H1 (cell line): Measurements from ENCODE around the gene CRTAC1. TPM values are rescaled to one million over a fixed set of nuclear protein-coding genes. Genes with fewer than 3 reads are reported as not detected.

ENCODE experiments used
- CTCF ChIA-PET: fragments of 300-600 bp; sonication (Branson Sonifier 250); formaldehyde crosslinking; loops from one replicate; lab custom pipeline; 2021; ENCODE audit not compliant: partially characterized antibody; lab: Charles Lee
- POLR2A ChIA-PET: fragments of 300-600 bp; sonication (Branson Sonifier 250); formaldehyde crosslinking; loops from one replicate; lab custom pipeline; 2021; ENCODE audit warnings: inconsistent platforms; ENCODE audit not compliant: partially characterized antibody; lab: Charles Lee
- DNase-seq, 2 experiments: peaks; one replicate each; pipeline versions ENCODE4 v3.0.0 to v3.0.0-alpha.2; 2010 to 2022; ENCODE audit warnings: low spot score in 2 of 2, low read depth in 1 of 2, mixed read lengths in 1 of 2
- FAIRE-seq: peaks from 2 replicates; lab custom pipeline; 2011; peaks lifted over from hg19 to GRCh38; lab: Jason Lieb, UNC
- H2AFZ ChIP-seq: 2 replicates; pipeline ENCODE4 v1.8.1; 2012; ENCODE audit warnings: low read length, inconsistent platforms
- H2AK5ac ChIP-seq: 2 replicates; pipeline ENCODE4 v1.6.1; 2013; ENCODE audit warnings: low read depth, low read length
- H2BK120ac ChIP-seq: replicated peaks from 2 replicates; pipeline ENCODE3; 2013; ENCODE audit warnings: low read depth, low read length, inconsistent platforms
- H2BK12ac ChIP-seq: 2 replicates; pipeline ENCODE4 v1.6.1; 2013; ENCODE audit warnings: low read depth, low read length
- H2BK15ac ChIP-seq: 2 replicates; pipeline ENCODE4 v1.6.1; 2013; ENCODE audit warnings: low read length
- H2BK20ac ChIP-seq: 2 replicates; pipeline ENCODE4 v1.6.1; 2013; ENCODE audit warnings: low read length
- H2BK5ac ChIP-seq: 2 replicates; pipeline ENCODE4 v1.6.1; 2013; ENCODE audit warnings: low read depth, low read length
- H3K14ac ChIP-seq: 2 replicates; pipeline ENCODE4 v1.6.1; 2013; ENCODE audit warnings: inconsistent platforms; ENCODE audit not compliant: insufficient read length
- H3K18ac ChIP-seq: 2 replicates; pipeline ENCODE4 v1.6.1; 2013; ENCODE audit warnings: low read length; ENCODE audit errors: extremely low read depth
- H3K23ac ChIP-seq: 2 replicates; pipeline ENCODE4 v1.6.1; 2013; ENCODE audit warnings: inconsistent platforms; ENCODE audit not compliant: insufficient read length
- H3K23me2 ChIP-seq: 2 replicates; pipeline ENCODE4 v1.6.1; 2013; ENCODE audit warnings: low read depth, low read length
- H3K27ac ChIP-seq: 2 replicates; pipeline ENCODE4 v1.6.1; 2011; ENCODE audit warnings: low read depth, low read length, inconsistent platforms
- H3K27me3 ChIP-seq, 4 experiments: replicated peaks in 1 of 4; 1 replicate in 1 of 4; 2 replicates in 3 of 4; pipeline versions ENCODE4 v1.6.1 to v1.8.1; 2011 to 2013; ENCODE audit warnings: low read length in 3 of 4, mild to moderate bottlenecking in 3 of 4, inconsistent platforms in 2 of 4, mixed read lengths in 2 of 4, moderate library complexity in 1 of 4; ENCODE audit not compliant: control insufficient read depth in 3 of 4, insufficient read depth in 3 of 4; ENCODE audit errors: extremely low read depth in 1 of 4
- H3K36me3 ChIP-seq, 4 experiments: 2 replicates each; pipeline versions ENCODE4 v1.6.1 to v1.8.1; 2011 to 2013; ENCODE audit warnings: mild to moderate bottlenecking in 4 of 4, low read length in 3 of 4, moderate library complexity in 2 of 4, control low read depth in 1 of 4, inconsistent platforms in 1 of 4; ENCODE audit not compliant: insufficient read depth in 4 of 4, control insufficient read depth in 2 of 4
- H3K4ac ChIP-seq: replicated peaks from 2 replicates; pipeline ENCODE3; 2013; ENCODE audit warnings: low read length, low read depth, mixed read lengths, inconsistent platforms; ENCODE audit not compliant: insufficient read length
- H3K4me1 ChIP-seq, 4 experiments: replicated peaks in 1 of 4; 1 replicate in 1 of 4; 2 replicates in 3 of 4; pipeline versions ENCODE4 v1.6.1 to v1.8.1; 2011 to 2013; ENCODE audit warnings: low read length in 3 of 4, inconsistent platforms in 2 of 4, mixed read lengths in 1 of 4; ENCODE audit not compliant: insufficient read depth in 4 of 4, control insufficient read depth in 3 of 4
- H3K4me2 ChIP-seq, 2 experiments: 2 replicates each; pipeline versions ENCODE4 v1.6.1 to v1.8.1; 2011 to 2013; ENCODE audit warnings: low read depth in 2 of 2, low read length in 2 of 2, control low read depth in 1 of 2, inconsistent platforms in 1 of 2, mild to moderate bottlenecking in 1 of 2; ENCODE audit not compliant: insufficient read depth in 1 of 2
- H3K4me3 ChIP-seq, 4 experiments: fragments of 200-600, 300-600 bp in 1 of 4; sonication (generic), shearing (Covaris generic), sonication (Bioruptor Twin) in 1 of 4; 2 replicates each; pipeline versions ENCODE4 v1.5.1 to v1.8.1; 2011 to 2016; ENCODE audit warnings: low read length in 4 of 4, low read depth in 3 of 4, control low read depth in 2 of 4, inconsistent platforms in 2 of 4, mild to moderate bottlenecking in 2 of 4, mixed read lengths in 1 of 4, moderate library complexity in 1 of 4; ENCODE audit not compliant: insufficient read depth in 2 of 4; ENCODE audit errors: extremely low read depth in 1 of 4
- H3K56ac ChIP-seq: replicated peaks from 2 replicates; pipeline ENCODE3; 2013; ENCODE audit warnings: low read depth, mild to moderate bottlenecking, mixed read lengths, low read length, inconsistent platforms; ENCODE audit not compliant: insufficient read length
- H3K79me1 ChIP-seq: 2 replicates; pipeline ENCODE4 v1.6.1; 2013; ENCODE audit warnings: low read depth, low read length, control low read depth
- H3K79me2 ChIP-seq, 2 experiments: 2 replicates each; pipeline versions ENCODE4 v1.6.1 to v1.8.1; 2012 to 2013; ENCODE audit warnings: low read length in 2 of 2, mild to moderate bottlenecking in 2 of 2, inconsistent platforms in 1 of 2; ENCODE audit not compliant: insufficient read depth in 2 of 2, control insufficient read depth in 1 of 2
- H3K9ac ChIP-seq, 4 experiments: replicated peaks in 1 of 4; 1 replicate in 1 of 4; 2 replicates in 3 of 4; pipeline versions ENCODE4 v1.6.1 to v1.8.1; 2011 to 2013; ENCODE audit warnings: low read depth in 3 of 4, low read length in 3 of 4, control low read depth in 2 of 4, mild to moderate bottlenecking in 2 of 4, moderate library complexity in 2 of 4, inconsistent platforms in 1 of 4; ENCODE audit errors: extremely low read depth in 1 of 4
- H3K9me3 ChIP-seq, 2 experiments: 2 replicates each; pipeline versions ENCODE4 v1.6.1 to v1.8.1; 2012 to 2013; ENCODE audit warnings: mild to moderate bottlenecking in 2 of 2, moderate library complexity in 2 of 2, control low read depth in 1 of 2, inconsistent platforms in 1 of 2, low read depth in 1 of 2, low read length in 1 of 2, mixed read lengths in 1 of 2; ENCODE audit not compliant: insufficient read depth in 2 of 2
- H4K20me1 ChIP-seq, 2 experiments: replicated peaks in 1 of 2; 2 replicates each; pipeline versions ENCODE3 to v1.8.1; 2011 to 2013; ENCODE audit warnings: inconsistent platforms in 2 of 2, low read length in 2 of 2, mild to moderate bottlenecking in 1 of 2; ENCODE audit not compliant: insufficient read depth in 2 of 2, control insufficient read depth in 1 of 2
- H4K5ac ChIP-seq: 2 replicates; pipeline ENCODE4 v1.6.1; 2013; ENCODE audit warnings: low read length, low read depth, mixed read lengths, inconsistent platforms; ENCODE audit not compliant: insufficient read length
- H4K8ac ChIP-seq: 2 replicates; pipeline ENCODE4 v1.8.0; 2013; ENCODE audit warnings: mild to moderate bottlenecking, moderate library complexity, low read length, inconsistent platforms; ENCODE audit not compliant: insufficient read depth; ENCODE audit errors: extremely low read depth
- H4K91ac ChIP-seq: replicated peaks from 2 replicates; pipeline ENCODE3; 2013; ENCODE audit warnings: low read length, mixed read lengths, inconsistent platforms; ENCODE audit not compliant: insufficient read length
- BCL11A ChIP-seq, 2 experiments: IDR thresholded peaks; one replicate each; pipeline ENCODE4 v1.6.1; 2011; ENCODE audit warnings: low read depth in 2 of 2, low read length in 2 of 2, mild to moderate bottlenecking in 2 of 2
- CTBP2 ChIP-seq: IDR thresholded peaks from 2 replicates; pipeline ENCODE4 v1.7.0; 2011; ENCODE audit warnings: borderline replicate concordance, mild to moderate bottlenecking, moderate library complexity, mixed read lengths, low read length; ENCODE audit not compliant: insufficient read depth, insufficient read length
- E2F6 ChIP-seq: IDR thresholded peaks from 2 replicates; pipeline ENCODE4 v1.6.1; 2012; ENCODE audit warnings: inconsistent platforms
- FOSL1 ChIP-seq: IDR thresholded peaks from 2 replicates; pipeline ENCODE4 v1.6.1; 2011; ENCODE audit warnings: mild to moderate bottlenecking, low read depth, low read length, moderate library complexity; ENCODE audit not compliant: insufficient read depth
- MAFK ChIP-seq: IDR thresholded peaks from 2 replicates; pipeline ENCODE4 v1.6.1; 2012; ENCODE audit warnings: low read depth, mild to moderate bottlenecking, improper control_type of control experiment, low read length
- NANOG ChIP-seq: IDR thresholded peaks from 2 replicates; pipeline ENCODE4 v1.6.1; 2011; ENCODE audit warnings: low read length, low read depth, mild to moderate bottlenecking, inconsistent platforms; ENCODE audit not compliant: insufficient read depth, poor library complexity, severe bottlenecking
- POLR2A ChIP-seq, 2 experiments: IDR thresholded peaks; 1 replicate in 1 of 2; 2 replicates in 1 of 2; pipeline ENCODE4 v1.6.1; 2011; ENCODE audit warnings: low read depth in 2 of 2, low read length in 2 of 2, mild to moderate bottlenecking in 2 of 2; ENCODE audit errors: control extremely low read depth in 1 of 2
- RAD21 ChIP-seq, 2 experiments: IDR thresholded peaks in 1 of 2; conservative IDR thresholded peaks in 1 of 2; 2 replicates each; pipeline ENCODE4 v1.6.1; 2011; ENCODE audit warnings: low read depth in 2 of 2, low read length in 2 of 2, improper control_type of control experiment in 1 of 2, inconsistent platforms in 1 of 2, mild to moderate bottlenecking in 1 of 2, moderate library complexity in 1 of 2
- RXRA ChIP-seq: IDR thresholded peaks from 2 replicates; pipeline ENCODE4 v1.6.1; 2011; ENCODE audit warnings: low read depth, mild to moderate bottlenecking, low read length, moderate library complexity; ENCODE audit not compliant: insufficient read depth
- SUZ12 ChIP-seq: fragments of 200-600 bp; sonication (generic); IDR thresholded peaks from 2 replicates; pipeline ENCODE4 v1.6.1; 2012; ENCODE audit warnings: mild to moderate bottlenecking, inconsistent platforms, low read length, moderate library complexity, mixed read lengths
- ZNF274 ChIP-seq: IDR thresholded peaks from 2 replicates; pipeline ENCODE4 v1.7.0; 2012; ENCODE audit warnings: low read length, borderline replicate concordance; ENCODE audit errors: extremely low read depth
- WGBS, 2 experiments: shearing (Covaris generic) in 1 of 2; methylation state at CpG; one replicate each; pipeline versions ENCODE4 v1.1.6 to v1.1.7; 2013 to 2015; ENCODE audit warnings: low lambda C conversion rate in 2 of 2, mixed read lengths in 2 of 2, inconsistent platforms in 1 of 2, low coverage in 1 of 2, missing lambda C conversion rate in 1 of 2; ENCODE audit not compliant: insufficient replicate concordance in 2 of 2, insufficient coverage in 1 of 2, insufficient read length in 1 of 2; ENCODE audit errors: extremely low coverage in 1 of 2, missing lambda C conversion rate in 1 of 2; 5-methylcytosine and 5-hydroxymethylcytosine counted together
- polyA plus RNA-seq, 7 experiments: library from polyadenylated mRNA; depleted of rRNA in 3 of 7; stranded (reverse) in 5 of 7; unstranded in 2 of 7; fragments of >200 nt in 5 of 7; fragments of 200-250 nt in 2 of 7; gene quantifications; 1 replicate in 5 of 7; 2 replicates in 1 of 7; 4 replicates in 1 of 7; pipeline versions ENCODE4 v1.2.1 to v1.2.3, GENCODE V29; 2011 to 2013; ENCODE audit warnings: missing spikeins in 2 of 7, mixed read lengths in 2 of 7
- total RNA-seq: library from RNA; stranded (reverse); fragmentation: NEBNext Ultra II Directional; extraction: Animal tissue kit (Norgen Biotek cat#: 25700); gene quantifications from 2 replicates; pipeline ENCODE4 v1.2.1, GENCODE V29; 2021

CRTAC1 gene
- total and polyA plus RNA-seq, 2 of the 8 experiments (the other 6 are each of a cell fraction or from before 2014, with no cell fraction given): 0.91 to 1.2 TPM

DNA sequence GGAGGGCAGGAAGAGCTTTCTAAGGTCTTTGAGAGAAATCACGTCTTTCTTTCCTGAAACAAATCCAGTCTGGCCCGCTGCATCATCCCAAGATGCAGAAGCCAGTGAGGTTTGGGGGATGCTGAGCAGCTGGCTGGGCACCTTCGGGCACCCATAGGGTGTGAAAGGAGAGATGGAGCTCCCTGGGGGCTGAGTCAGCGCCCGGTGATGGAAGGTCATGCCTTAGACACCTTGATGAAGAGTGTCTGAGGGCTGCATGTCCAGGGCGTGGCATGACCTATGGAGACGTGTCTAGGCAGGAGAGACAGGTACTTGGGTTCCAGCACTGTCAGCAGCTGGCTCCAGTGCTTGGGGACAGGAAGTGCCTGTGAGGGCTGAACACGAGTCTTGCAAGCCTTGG lies 92.5 kb downstream of the CRTAC1 start:
- no peaks in the 10 kb centered on the region for H3K27me3 ChIP-seq
- no peaks in the 10 kb centered on the region for H3K79me2 ChIP-seq
- CTCF ChIA-PET: interaction anchor here (0.8 to 1.5 kb wide), 6 partner anchors 10 to 177 kb away, joined by 3 to 5 read pairs (median 3); no protein-coding TSS in a partner anchor
- no peak for TF ChIP-seq BCL11A (IDR thresholded peaks at IDR 0.05; ENCODE audit: low read depth in 2 of 2, low read length in 2 of 2)
- no peak for TF ChIP-seq ZNF274
- TF ChIP-seq FOSL1: no peak
- no peak for TF ChIP-seq NANOG
- no peak for TF ChIP-seq MAFK
- no peak for TF ChIP-seq POLR2A (IDR thresholded peaks at IDR 0.05; ENCODE audit: control extremely low read depth in 1 of 2, low read depth in 2 of 2, low read length in 2 of 2)
- no peak for TF ChIP-seq RAD21 (IDR thresholded peaks at IDR 0.05 in 1 of 2, conservative IDR thresholded peaks at IDR 0.05 in 1 of 2; ENCODE audit: low read depth in 2 of 2, low read length in 2 of 2)
- no peak for TF ChIP-seq E2F6
- TF ChIP-seq SUZ12: no peak
- TF ChIP-seq CTBP2: no peak
- TF ChIP-seq RXRA: no peak

More for the DNA sequence above, 92.5 kb downstream of the CRTAC1 start:
- Histone ChIP-seq H3K36me3 (no peaks in the 10 kb centered on the region), H3K27ac (no peak overlapping the region), H3K14ac (no peak overlapping the region), H4K5ac (no peak overlapping the region), H3K23me2 (no peaks in the 10 kb centered on the region; the same call in 1 of the 2 replicates), H2BK20ac (no peak overlapping the region), H4K91ac (no peak overlapping the region), H3K4me2 (no peak overlapping the region), H3K4me3 (no peak overlapping the region), H3K23ac (no peak overlapping the region), H3K9me3 (no peaks in the 10 kb centered on the region), H3K79me1 (no peaks in the 10 kb centered on the region), H3K4ac (no peak overlapping the region), H3K18ac (no peak overlapping the region), H3K4me1 (no peaks in the 10 kb centered on the region; a peak in 1 of 7 replicates), H2BK5ac (no peak overlapping the region), H2AFZ (no peak overlapping the region), H2BK15ac (no peak overlapping the region), H2BK12ac (no peak overlapping the region), H2AK5ac (no peak overlapping the region), H3K56ac (no peak overlapping the region), H4K20me1 (no peaks in the 10 kb centered on the region), H3K9ac (no peak overlapping the region), H2BK120ac (no peak overlapping the region), H4K8ac (no peak overlapping the region)
- WGBS, 2 experiments: 87% methylated on average over 8 of the region's 8 CpGs; no CpG with 5 or more reads in 1 of the 2 experiments
- FAIRE-seq (no peak), DNase-seq (no peak)
- POLR2A ChIA-PET: no interaction called here
